Jurkat, Clone E6-1 (cell line): ENCODE results near the gene C10orf105.

Experiments
- DNase-seq: peaks from one replicate; pipeline ENCODE4 v3.0.0-alpha.2; 2011; ENCODE audit warnings: low read depth, low spot score
- H3K4me3 ChIP-seq: 2 replicates; pipeline ENCODE4 v1.5.1; 2011; ENCODE audit warnings: mild to moderate bottlenecking, low read length, control low read depth, moderate library complexity

C10orf105 gene

GRCh38 chr10:71741029-71741428, 21.5 kb upstream of the C10orf105 start:
- peak; percentile 44 for DNase-seq
- H3K4me3 ChIP-seq, result no peak overlapping the region

GRCh38 chr10:71740069-71740653, 20.6 kb upstream of the C10orf105 start:
- no peak for DNase-seq
- H3K4me3 ChIP-seq, result no peak overlapping the region

- H3K4me3 ChIP-seq, result no peak overlapping the region
- no peak for DNase-seq
Observed at GRCh38 chr10:71739358-71739900, 19.9 kb upstream of the C10orf105 start.

- H3K4me3 ChIP-seq, result no peak overlapping the region
- no peak for DNase-seq
Observed at GRCh38 chr10:71737834-71738197, 18.2 kb upstream of the C10orf105 start.

GRCh38 chr10:71737001-71737833, 17.6 kb upstream of the C10orf105 start:
- DNase-seq, result no peak
- H3K4me3 ChIP-seq, result no peak overlapping the region

GRCh38 chr10:71736570-71736952, 17.0 kb upstream of the C10orf105 start:
- H3K4me3 ChIP-seq, result peak overlapping the region; percentile 37
- no peak for DNase-seq

GRCh38 chr10:71735709-71736569, 16.4 kb upstream of the C10orf105 start:
- peak; percentile 78 for DNase-seq
- peak overlapping the region; percentile 37 for H3K4me3 ChIP-seq

GRCh38 chr10:71734797-71735196, 15.2 kb upstream of the C10orf105 start:
- H3K4me3 ChIP-seq, result no peak overlapping the region
- no peak for DNase-seq

- no peak overlapping the region for H3K4me3 ChIP-seq
- DNase-seq, result no peak
Observed at GRCh38 chr10:71731791-71732190, 12.2 kb upstream of the C10orf105 start.

- DNase-seq, result no peak
- no peak overlapping the region for H3K4me3 ChIP-seq
Observed at GRCh38 chr10:71729161-71729636, 9.6 kb upstream of the C10orf105 start.

- H3K4me3 ChIP-seq, result 0 out of 2 replicates have a peak overlapping the region, but pooled peaks have one; percentile 11
- DNase-seq, result peak; percentile 85
Observed at GRCh38 chr10:71727738-71728737, 8.5 kb upstream of the C10orf105 start.

- DNase-seq, result peak; percentile 54
- peak overlapping the region; percentile 11; the same call in 1 of the 2 replicates for H3K4me3 ChIP-seq
Observed at GRCh38 chr10:71727105-71727737, 7.6 kb upstream of the C10orf105 start.

GRCh38 chr10:71726580-71727104, 7.1 kb upstream of the C10orf105 start:
- H3K4me3 ChIP-seq, result no peak overlapping the region; the same call in 1 of the 2 replicates
- DNase-seq, result peak; percentile 57

- peak; percentile 42 for DNase-seq
- no peak overlapping the region for H3K4me3 ChIP-seq
Observed at GRCh38 chr10:71725998-71726579, 6.5 kb upstream of the C10orf105 start.

- no peak overlapping the region for H3K4me3 ChIP-seq
- DNase-seq, result no peak
Observed at GRCh38 chr10:71725249-71725648, 5.7 kb upstream of the C10orf105 start.

GRCh38 chr10:71724539-71724938, 5.0 kb upstream of the C10orf105 start:
- DNase-seq, result no peak

GRCh38 chr10:71723311-71723710, 3.7 kb upstream of the C10orf105 start:
- H3K4me3 ChIP-seq, result no peak overlapping the region
- DNase-seq, result no peak

More at GRCh38 chr10:71724539-71724938, 5.0 kb upstream of the C10orf105 start:
- no peak overlapping the region for H3K4me3 ChIP-seq
